Small intestine (tissue), 7 donors: ENCODE measurements around the gene RARB. TPM values are rescaled to one million over a fixed set of nuclear protein-coding genes. Genes with fewer than 3 reads are reported as not detected.

Experiments used
- DNase-seq, 2 donors: peaks; one replicate each; pipeline versions ENCODE4 v3.0.0 to v3.0.0-alpha.2; 2013
- FAIRE-seq: peaks from 2 replicates; lab custom pipeline; 2012; peaks lifted over from hg19 to GRCh38; lab: Jason Lieb, UNC
- H3K27ac ChIP-seq, 3 donors: one replicate each; pipeline ENCODE4 v1.5.1; 2013; ENCODE audit warnings: low read length in 2 of 3, mild to moderate bottlenecking in 2 of 3, control low read depth in 1 of 3, inconsistent platforms in 1 of 3, low read depth in 1 of 3, moderate library complexity in 1 of 3
- H3K27me3 ChIP-seq, 3 donors: one replicate each; pipeline ENCODE4 v1.6.1; 2013; ENCODE audit warnings: low read length in 3 of 3, inconsistent platforms in 1 of 3; ENCODE audit not compliant: control insufficient read depth in 3 of 3, insufficient read depth in 3 of 3
- H3K36me3 ChIP-seq, 3 donors: one replicate each; pipeline ENCODE4 v1.6.1; 2013; ENCODE audit warnings: low read length in 3 of 3, inconsistent platforms in 1 of 3, low read depth in 1 of 3, mild to moderate bottlenecking in 1 of 3, moderate library complexity in 1 of 3; ENCODE audit not compliant: control insufficient read depth in 3 of 3, insufficient read depth in 2 of 3
- H3K4me1 ChIP-seq, 3 donors: one replicate each; pipeline ENCODE4 v1.6.1; 2013; ENCODE audit warnings: low read length in 2 of 3, inconsistent platforms in 1 of 3, low read depth in 1 of 3, mild to moderate bottlenecking in 1 of 3, moderate library complexity in 1 of 3; ENCODE audit not compliant: control insufficient read depth in 3 of 3, insufficient read depth in 2 of 3
- H3K4me3 ChIP-seq, 3 donors: one replicate each; pipeline ENCODE4 v1.5.1; 2013; ENCODE audit warnings: low read length in 3 of 3, control low read depth in 1 of 3, inconsistent platforms in 1 of 3, low read depth in 1 of 3, mild to moderate bottlenecking in 1 of 3, moderate library complexity in 1 of 3
- H3K9me3 ChIP-seq, 2 donors: one replicate each; pipeline ENCODE4 v1.6.1; 2013; ENCODE audit warnings: low read depth in 1 of 2, low read length in 1 of 2; ENCODE audit not compliant: control insufficient read depth in 2 of 2, insufficient read depth in 1 of 2
- WGBS, 3 donors: extraction: QIAGEN DNeasy Blood & Tissue Kit; methylation state at CpG; one replicate each; pipeline ENCODE4 v1.1.7; 2013; 5-methylcytosine and 5-hydroxymethylcytosine counted together
- polyA plus RNA-seq, 4 donors: library from polyadenylated mRNA; stranded (reverse) in 3 of 4; unstranded in 1 of 4; fragments of 200-250 nt in 3 of 4; fragments of 120-200 nt in 1 of 4; gene quantifications; one replicate each; pipeline versions ENCODE4 v1.2.1 to v1.2.3, GENCODE V29; 2013
- donor health status: healthy with polysubstance abuse.
- donor health status: control.
- donor health status: control.
- donor health status: Bipolar disorder and iron deficiency.
- donor health status: healthy.

The RARB gene
- polyA plus RNA-seq, 4 donors = 0.27 to 9.0 (median 0.89) TPM

- Histone ChIP-seq H3K36me3 (no peaks in the 10 kb centered on the region), H3K27me3 (peaks cover 0 to 2% (median 0%) of the 10 kb centered on the region in 3 donors), H3K27ac (peak overlapping the region in 1 of 3 donors; percentile 24), H3K4me3 (no peak overlapping the region), H3K4me1 (peaks cover 0 to 35% (median 2%) of the 10 kb centered on the region in 3 donors), H3K9me3 (no peaks in the 10 kb centered on the region)
- WGBS, 3 donors = 49 to 62% (median 50%) methylated on average over 5 of the region's 5 CpGs
- FAIRE-seq (no peak), DNase-seq (peak in 1 of 2 donors; percentile 71)
Measured at GRCh38 chr3:25424614-25425013, 3.4 kb upstream of the RARB start.

DNA sequence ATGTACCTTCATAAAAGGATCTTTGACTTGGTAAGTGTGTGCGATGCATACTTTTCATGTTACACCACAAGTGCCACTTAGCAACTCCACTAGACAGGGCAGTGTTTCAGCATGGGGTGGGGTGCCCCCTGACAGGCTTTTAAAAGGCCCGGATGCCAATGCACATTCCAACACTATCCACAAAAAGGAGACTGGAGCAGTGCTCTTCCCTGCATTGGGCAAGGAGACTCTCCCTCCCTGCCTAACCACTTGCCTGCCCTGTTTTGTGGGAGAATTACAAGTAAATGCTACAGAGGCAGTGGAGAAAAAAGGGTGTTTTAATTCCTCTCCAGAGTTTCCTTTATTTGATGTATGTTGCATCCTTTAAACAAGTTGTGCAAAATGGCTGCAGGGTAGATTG, 1.7 kb upstream of the RARB start:
- no peak overlapping the region for H3K27ac ChIP-seq
- 70 to 82% (median 77%) methylated on average over 2 of the region's 2 CpGs for WGBS, 3 donors

GRCh38 chr3:25427155-25427554, 908 bp upstream of the RARB start:
- Histone ChIP-seq H3K27me3 (peaks cover 0 to 2% (median 0%) of the 10 kb centered on the region in 3 donors), H3K27ac (peak overlapping the region in 2 of 3 donors; percentile 85 to 93), H3K9me3 (no peaks in the 10 kb centered on the region), H3K36me3 (no peaks in the 10 kb centered on the region), H3K4me3 (peak overlapping the region in 1 of 3 donors; percentile 74), H3K4me1 (peaks cover 0 to 43% (median 2%) of the 10 kb centered on the region in 3 donors)
- FAIRE-seq = no peak
- peak in 1 of 2 donors; percentile 16 for DNase-seq
- WGBS, 3 donors = 31 to 49% (median 34%) methylated on average over 2 of the region's 2 CpGs

More for the DNA sequence above, 1.7 kb upstream of the RARB start:
- Histone ChIP-seq H3K4me1 (peaks cover 0 to 41% (median 2%) of the 10 kb centered on the region in 3 donors), H3K9me3 (no peaks in the 10 kb centered on the region), H3K36me3 (no peaks in the 10 kb centered on the region), H3K27me3 (peaks cover 0 to 2% (median 0%) of the 10 kb centered on the region in 3 donors), H3K4me3 (no peak overlapping the region)
- FAIRE-seq = no peak
- DNase-seq = no peak

DNA sequence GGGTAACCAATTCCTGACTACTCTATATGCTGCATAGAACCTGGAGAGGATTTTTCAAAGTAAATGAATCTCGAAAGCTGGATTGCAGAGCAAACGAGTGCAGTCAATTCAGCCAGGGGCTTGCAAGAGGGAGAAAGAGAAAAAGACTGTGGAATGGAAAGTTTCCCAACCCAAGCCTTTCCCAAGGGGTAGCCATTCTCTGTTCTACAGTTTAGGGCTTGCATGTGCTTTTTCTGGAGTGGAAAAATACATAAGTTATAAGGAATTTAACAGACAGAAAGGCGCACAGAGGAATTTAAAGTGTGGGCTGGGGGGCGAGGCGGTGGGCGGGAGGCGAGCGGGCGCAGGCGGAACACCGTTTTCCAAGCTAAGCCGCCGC, 511 bp upstream of the RARB start:
- peaks cover 0 to 40% (median 2%) of the 10 kb centered on the region in 3 donors for H3K4me1 ChIP-seq
- FAIRE-seq (no peak), DNase-seq (no peak)
- H3K27ac ChIP-seq = peak overlapping the region in 2 of 3 donors; percentile 85 to 93
- H3K27me3 ChIP-seq = peaks cover 0 to 2% (median 0%) of the 10 kb centered on the region in 3 donors
- H3K4me3 ChIP-seq = peak overlapping the region in 2 of 3 donors; percentile 32 to 74
- no peaks in the 10 kb centered on the region for H3K9me3 ChIP-seq
- 1 to 4% (median 2%) methylated on average over 12 to 13 of the region's 13 CpGs for WGBS, 3 donors
- no peaks in the 10 kb centered on the region for H3K36me3 ChIP-seq

DNA sequence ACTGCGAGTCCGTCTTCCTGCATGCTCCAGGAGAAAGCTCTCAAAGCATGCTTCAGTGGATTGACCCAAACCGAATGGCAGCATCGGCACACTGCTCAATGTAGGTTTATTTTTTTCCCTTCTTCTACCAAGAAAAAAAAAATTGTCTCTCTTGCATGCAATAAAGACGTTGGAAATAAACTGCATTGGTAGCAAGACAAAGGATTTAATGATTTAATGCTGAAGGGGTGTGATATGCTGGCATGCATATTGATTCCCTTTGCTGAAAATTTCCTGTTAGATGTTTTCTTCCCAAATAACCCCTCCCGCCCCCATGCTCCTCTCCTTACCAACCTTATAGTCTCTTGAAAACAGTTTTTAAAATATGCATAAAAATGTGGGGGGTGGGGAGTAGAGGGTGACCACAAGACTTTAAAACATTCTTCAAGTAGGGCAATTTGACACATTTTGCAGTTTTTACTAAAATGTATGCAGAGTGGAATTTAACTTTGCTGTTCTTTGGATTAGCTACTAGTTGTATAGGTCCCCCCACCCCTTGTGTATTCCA, 799 bp downstream of the RARB start:
- H3K27ac ChIP-seq = peak overlapping the region in 2 of 3 donors; percentile 85 to 93
- H3K36me3 ChIP-seq = no peaks in the 10 kb centered on the region
- WGBS, 3 donors = 9 to 20% (median 9%) methylated on average over 6 of the region's 6 CpGs
- FAIRE-seq (no peak), DNase-seq (no peak)
- peaks cover 0 to 42% (median 2%) of the 10 kb centered on the region in 3 donors for H3K4me1 ChIP-seq
- H3K9me3 ChIP-seq = no peaks in the 10 kb centered on the region
- H3K27me3 ChIP-seq = peaks cover 0 to 2% (median 0%) of the 10 kb centered on the region in 3 donors
- peak overlapping the region in 1 of 3 donors; percentile 74 for H3K4me3 ChIP-seq

GRCh38 chr3:25429361-25430286, 1.6 kb downstream of the RARB start:
- Histone ChIP-seq H3K36me3 (no peaks in the 10 kb centered on the region), H3K27ac (peak overlapping the region in 2 of 3 donors; percentile 36 to 53), H3K4me3 (peak overlapping the region in 1 of 3 donors; percentile 74), H3K4me1 (peaks cover 0 to 36% (median 2%) of the 10 kb centered on the region in 3 donors), H3K9me3 (no peaks in the 10 kb centered on the region), H3K27me3 (peaks cover 0 to 2% (median 0%) of the 10 kb centered on the region in 3 donors)
- FAIRE-seq (no peak), DNase-seq (peak in 1 of 2 donors; percentile 38)
- WGBS, 3 donors = 16 to 38% (median 25%) methylated on average over 12 of the region's 12 CpGs

GRCh38 chr3:25430287-25430934, 2.3 kb downstream of the RARB start:
- peaks cover 0 to 35% (median 2%) of the 10 kb centered on the region in 3 donors for H3K4me1 ChIP-seq
- WGBS, 3 donors = 10 to 41% (median 28%) methylated on average over 5 of the region's 5 CpGs
- DNase-seq (peak in 1 of 2 donors; percentile 51), FAIRE-seq (no peak)
- H3K36me3 ChIP-seq = no peaks in the 10 kb centered on the region
- no peaks in the 10 kb centered on the region for H3K9me3 ChIP-seq
- peak overlapping the region in 2 of 3 donors; percentile 22 to 74 for H3K4me3 ChIP-seq
- peak overlapping the region in 1 of 3 donors; percentile 53 for H3K27ac ChIP-seq
- H3K27me3 ChIP-seq = peaks cover 0 to 2% (median 0%) of the 10 kb centered on the region in 3 donors
